Thoracic aorta (tissue), 2 donors: Measurements from ENCODE around the gene METTL16. TPM values are rescaled to one million over a fixed set of nuclear protein-coding genes. Genes with fewer than 3 reads are reported as not detected.

Experiments used
- ATAC-seq: fragments of 150-250 bp; one replicate; pipeline ENCODE4 v1.8.0; 2017; ENCODE audit warnings: low read depth; ENCODE audit not compliant: insufficient number of reproducible peaks, low FRiP score
- DNase-seq: peaks from one replicate; pipeline ENCODE4 v3.0.0-alpha.2; 2020; ENCODE audit warnings: low spot score
- H3K27ac ChIP-seq, 2 donors: fragments of 200-600 bp; sonication (generic); 1 replicate in 1 of 2; 2 replicates in 1 of 2; pipeline ENCODE4 v1.5.1; 2016; ENCODE audit warnings: mild to moderate bottlenecking in 2 of 2, moderate library complexity in 2 of 2
- H3K27me3 ChIP-seq: fragments of 200-600 bp; sonication (generic); replicated peaks from 2 replicates; pipeline ENCODE4 v1.6.0; 2016; ENCODE audit warnings: mild to moderate bottlenecking; ENCODE audit not compliant: insufficient read depth
- H3K36me3 ChIP-seq: fragments of 200-600 bp; sonication (generic); one replicate; pipeline ENCODE4 v1.5.1; 2016
- H3K4me1 ChIP-seq, 2 donors: fragments of 200-600 bp; sonication (generic); 1 replicate in 1 of 2; 2 replicates in 1 of 2; pipeline versions ENCODE4 v1.5.1 to v1.6.0; 2016; ENCODE audit warnings: low read depth in 2 of 2, mild to moderate bottlenecking in 1 of 2; ENCODE audit not compliant: control insufficient read depth in 1 of 2
- H3K4me3 ChIP-seq: fragments of 200-600 bp; sonication (generic); 2 replicates; pipeline ENCODE4 v1.5.1; 2016; ENCODE audit warnings: mild to moderate bottlenecking
- H3K9me3 ChIP-seq: fragments of 200-600 bp; sonication (generic); 2 replicates; pipeline ENCODE4 v1.5.1; 2016
- total RNA-seq, 2 donors: library from RNA; depleted of rRNA; stranded (reverse); fragments of >200 nt; gene quantifications; one replicate each; pipeline versions ENCODE4 v1.1.0 to v1.2.3, GENCODE V29; 2016
- TF ChIP-seq, protein P1 (sequence below): fragments of 200-600 bp; sonication (generic); IDR thresholded peaks from one replicate; pipeline ENCODE4 v1.5.1; 2019; ENCODE audit warnings: antibody characterized with exemption

METTL16 gene
- total RNA-seq, 2 donors from 2014 or later = 37.6 to 37.9 TPM

DNA sequence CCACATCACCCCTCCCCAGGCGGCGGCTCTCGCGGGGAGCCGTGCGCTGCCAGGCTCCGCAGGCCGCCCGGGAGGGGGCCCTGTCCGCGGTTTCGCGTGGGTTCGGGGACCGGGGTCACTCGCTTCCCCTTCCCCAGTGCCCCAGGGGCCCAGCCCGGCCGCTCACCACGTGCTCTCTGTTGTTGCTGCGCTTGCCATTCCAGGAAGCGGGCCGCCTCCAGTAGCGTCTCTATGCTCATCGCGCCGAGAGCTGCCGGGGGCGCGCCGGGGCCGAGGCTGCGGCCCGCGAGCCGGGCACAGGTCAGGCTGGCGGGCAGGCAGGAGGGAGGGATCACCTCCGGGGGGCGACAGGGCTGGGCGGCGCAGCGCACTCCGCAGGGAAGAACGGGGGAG lies 111.2 kb downstream of the METTL16 start:
- no peaks in the 10 kb centered on the region for H3K9me3 ChIP-seq
- H3K27ac ChIP-seq = peak overlapping the region; percentile 99
- H3K27me3 ChIP-seq = no peaks in the 10 kb centered on the region
- ATAC-seq (no peak), DNase-seq (no peak)
- peak overlapping the region; percentile 98 for H3K4me3 ChIP-seq
- H3K36me3 ChIP-seq = no peaks in the 10 kb centered on the region
- H3K4me1 ChIP-seq = peaks cover 53 to 63% of the 10 kb centered on the region in 2 donors
- TF ChIP-seq, protein P1, sequence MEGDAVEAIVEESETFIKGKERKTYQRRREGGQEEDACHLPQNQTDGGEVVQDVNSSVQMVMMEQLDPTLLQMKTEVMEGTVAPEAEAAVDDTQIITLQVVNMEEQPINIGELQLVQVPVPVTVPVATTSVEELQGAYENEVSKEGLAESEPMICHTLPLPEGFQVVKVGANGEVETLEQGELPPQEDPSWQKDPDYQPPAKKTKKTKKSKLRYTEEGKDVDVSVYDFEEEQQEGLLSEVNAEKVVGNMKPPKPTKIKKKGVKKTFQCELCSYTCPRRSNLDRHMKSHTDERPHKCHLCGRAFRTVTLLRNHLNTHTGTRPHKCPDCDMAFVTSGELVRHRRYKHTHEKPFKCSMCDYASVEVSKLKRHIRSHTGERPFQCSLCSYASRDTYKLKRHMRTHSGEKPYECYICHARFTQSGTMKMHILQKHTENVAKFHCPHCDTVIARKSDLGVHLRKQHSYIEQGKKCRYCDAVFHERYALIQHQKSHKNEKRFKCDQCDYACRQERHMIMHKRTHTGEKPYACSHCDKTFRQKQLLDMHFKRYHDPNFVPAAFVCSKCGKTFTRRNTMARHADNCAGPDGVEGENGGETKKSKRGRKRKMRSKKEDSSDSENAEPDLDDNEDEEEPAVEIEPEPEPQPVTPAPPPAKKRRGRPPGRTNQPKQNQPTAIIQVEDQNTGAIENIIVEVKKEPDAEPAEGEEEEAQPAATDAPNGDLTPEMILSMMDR = no peak

DNA sequence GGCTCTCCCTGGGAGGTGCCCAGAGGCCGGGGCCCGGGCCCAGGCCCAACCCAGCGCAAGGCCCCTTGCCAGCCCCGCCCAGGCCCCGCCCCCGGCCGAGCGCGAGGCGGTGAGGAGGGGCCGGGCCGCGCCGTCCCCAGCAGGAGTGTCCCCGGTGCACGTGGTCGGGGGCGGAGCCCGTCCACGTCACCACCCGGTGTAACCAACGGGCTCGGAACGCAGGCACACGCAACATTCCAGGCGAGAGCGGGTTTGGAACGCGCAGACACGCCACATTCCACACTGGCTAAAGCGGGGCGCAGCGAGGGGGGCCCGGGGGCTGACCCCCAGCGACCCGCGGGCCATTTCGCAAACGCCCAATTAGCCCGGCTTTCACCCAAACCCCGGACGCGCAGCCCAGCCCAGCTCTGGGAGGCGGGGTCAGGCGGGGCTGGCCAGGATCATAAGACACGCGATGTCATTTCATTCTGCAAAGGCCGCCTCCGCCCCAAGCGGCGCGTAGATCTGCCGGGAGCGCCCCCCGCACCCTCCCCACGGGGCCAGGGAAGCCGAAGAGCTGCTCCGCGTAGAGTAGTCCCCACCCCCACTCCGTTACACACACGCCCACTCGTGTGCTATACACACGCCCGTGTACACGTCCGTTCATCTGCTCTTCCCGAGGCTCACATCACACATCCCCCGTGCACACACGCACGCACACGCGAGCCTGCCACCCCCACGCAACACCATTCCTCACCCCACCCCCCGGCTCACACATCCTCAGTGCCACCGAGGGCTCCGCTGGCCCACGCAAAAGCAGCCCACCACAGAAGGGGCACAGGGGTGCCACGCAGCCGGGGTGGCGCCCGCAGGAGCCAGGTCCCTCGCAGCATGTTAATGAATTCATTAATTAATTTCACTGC lies 111.9 kb downstream of the METTL16 start:
- Histone ChIP-seq H3K36me3 (no peaks in the 10 kb centered on the region), H3K4me3 (peak overlapping the region; percentile 98), H3K9me3 (no peaks in the 10 kb centered on the region), H3K27ac (peak overlapping the region; percentile 99), H3K4me1 (peaks cover 58 to 68% of the 10 kb centered on the region in 2 donors), H3K27me3 (no peaks in the 10 kb centered on the region)
- peak; percentile 26 for ATAC-seq
- peak; percentile 77 for DNase-seq
- TF ChIP-seq, protein P1 = no peak

DNA sequence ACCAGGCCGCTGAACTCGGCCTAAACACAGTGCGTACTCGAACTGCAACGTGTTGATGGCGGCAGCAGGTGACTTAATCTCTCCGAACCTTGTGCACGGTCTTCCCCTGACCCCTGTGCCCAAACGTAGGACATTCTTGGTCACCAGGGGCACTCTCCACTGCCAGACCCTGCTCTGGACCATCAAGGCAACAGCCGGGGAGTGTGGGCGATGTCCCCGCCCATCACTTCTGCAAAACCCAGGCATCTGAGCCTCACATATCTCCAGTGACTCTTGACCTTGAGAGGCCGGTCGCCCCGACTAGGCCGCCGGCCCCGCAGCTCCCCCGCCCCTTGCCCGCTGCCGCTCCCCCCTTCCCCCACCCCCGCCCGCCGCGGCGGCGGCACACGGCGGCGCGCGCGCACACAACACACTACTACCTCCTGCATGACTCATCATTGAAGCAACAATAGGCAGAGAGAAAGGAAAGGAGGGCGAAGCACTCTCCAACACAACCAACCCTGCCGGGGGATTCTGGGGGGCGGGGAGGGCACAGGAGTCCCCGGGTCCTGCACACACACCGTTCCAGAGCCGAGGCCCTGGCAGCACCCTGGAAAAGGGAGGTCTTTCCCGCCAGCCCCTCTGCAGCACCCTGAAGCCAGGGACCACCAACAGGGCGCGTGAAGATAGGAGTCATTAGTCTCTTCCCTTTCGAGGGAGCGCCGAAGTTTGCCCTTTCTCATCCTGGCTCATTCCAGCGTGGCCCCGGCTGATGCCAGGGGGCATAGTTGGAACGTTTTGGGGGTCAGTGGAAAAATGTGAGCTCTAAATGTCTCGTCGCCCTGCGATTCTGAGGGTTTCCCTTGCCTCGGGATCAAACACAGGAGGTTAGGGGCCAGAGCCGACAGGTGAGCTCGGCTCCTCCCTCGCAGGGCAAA lies 112.8 kb downstream of the METTL16 start:
- ATAC-seq = no peak
- Histone ChIP-seq H3K4me3 (peak overlapping the region; percentile 98), H3K9me3 (no peaks in the 10 kb centered on the region), H3K36me3 (no peaks in the 10 kb centered on the region), H3K27me3 (no peaks in the 10 kb centered on the region), H3K27ac (peak overlapping the region; percentile 99), H3K4me1 (peaks cover 57 to 68% of the 10 kb centered on the region in 2 donors)
- no peak for DNase-seq
- TF ChIP-seq, protein P1 = no peak

DNA sequence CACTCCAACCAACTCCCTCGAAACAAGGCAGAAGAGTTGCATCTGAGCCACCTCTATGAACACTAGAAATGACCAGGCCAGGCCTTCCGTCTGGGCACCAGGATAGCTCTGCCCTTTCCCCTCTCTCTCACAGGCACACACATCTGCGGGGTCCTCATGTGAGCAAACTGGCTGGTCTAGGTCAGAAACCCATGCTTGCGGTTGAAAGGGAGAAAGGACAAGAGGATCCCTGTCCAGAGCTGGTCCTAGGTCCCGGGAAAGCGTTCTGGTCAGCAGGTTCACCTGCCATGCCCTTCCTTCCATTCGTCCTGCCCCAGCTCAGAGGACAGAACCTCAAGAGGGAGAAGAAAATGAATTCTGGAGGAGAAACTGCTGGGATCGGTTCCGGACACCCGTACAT lies 113.5 kb downstream of the METTL16 start:
- TF ChIP-seq, protein P1 = no peak
- no peaks in the 10 kb centered on the region for H3K9me3 ChIP-seq
- H3K27me3 ChIP-seq = no peaks in the 10 kb centered on the region
- no peaks in the 10 kb centered on the region for H3K36me3 ChIP-seq
- peaks cover 50 to 61% of the 10 kb centered on the region in 2 donors for H3K4me1 ChIP-seq
- peak overlapping the region; percentile 98 for H3K4me3 ChIP-seq
- H3K27ac ChIP-seq = peak overlapping the region; percentile 99
- ATAC-seq (no peak), DNase-seq (no peak)
